ENCODE data around the gene CCDC188. TPM values are rescaled to one million over a fixed set of nuclear protein-coding genes. Genes with fewer than 3 reads are reported as not detected.

The CCDC188 gene
- total RNA-seq, 1 experiment from 2014 or later, result not detected

DNA sequence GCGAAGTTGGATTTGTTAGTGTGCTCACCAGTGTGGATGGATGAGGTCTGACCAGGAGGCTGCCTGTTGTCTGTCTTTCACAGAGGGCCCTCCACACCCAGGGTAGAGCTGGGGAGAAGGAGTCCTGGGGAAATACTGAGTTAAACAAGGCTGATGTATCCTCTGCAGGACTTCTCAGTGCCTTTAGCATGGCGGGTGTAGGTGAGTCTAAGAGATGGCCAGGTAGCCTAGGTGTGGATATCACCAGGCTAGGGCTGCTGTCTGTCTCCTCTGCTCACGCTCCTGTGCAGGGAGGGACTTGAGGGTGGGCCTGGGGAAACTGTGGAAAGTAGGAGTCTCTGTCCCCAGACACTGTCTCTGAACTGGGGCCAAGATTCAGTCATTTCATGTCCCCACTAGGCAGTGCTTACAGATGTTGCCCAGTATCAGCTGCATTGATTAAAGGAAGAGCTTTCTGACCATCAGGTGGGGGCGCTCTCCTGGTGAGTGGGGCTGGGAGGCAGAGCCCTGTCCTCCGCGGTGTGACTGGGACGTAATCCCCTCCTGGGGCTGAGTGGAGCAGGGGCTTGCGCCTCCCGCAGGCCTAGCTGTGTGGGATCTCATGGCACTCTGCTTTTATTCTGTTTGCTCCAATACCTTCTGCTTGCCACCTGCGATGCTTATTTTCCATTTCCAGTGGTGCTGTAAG, 35.5 kb upstream of the CCDC188 start:
- in situ Hi-C loops (cut with HindIII; ENCODE audit: low sequenced_read_pairs), result no loop called here
- no peak for DNase-seq (ENCODE audit: low spot score)

- in situ Hi-C loops (cut with HindIII; ENCODE audit: low sequenced_read_pairs), result no loop called here
- DNase-seq (ENCODE audit: low spot score), result no peak
These were observed 34.9 kb upstream of the CCDC188 start for GRCh38 chr22:20185750-20186149.

DNA sequence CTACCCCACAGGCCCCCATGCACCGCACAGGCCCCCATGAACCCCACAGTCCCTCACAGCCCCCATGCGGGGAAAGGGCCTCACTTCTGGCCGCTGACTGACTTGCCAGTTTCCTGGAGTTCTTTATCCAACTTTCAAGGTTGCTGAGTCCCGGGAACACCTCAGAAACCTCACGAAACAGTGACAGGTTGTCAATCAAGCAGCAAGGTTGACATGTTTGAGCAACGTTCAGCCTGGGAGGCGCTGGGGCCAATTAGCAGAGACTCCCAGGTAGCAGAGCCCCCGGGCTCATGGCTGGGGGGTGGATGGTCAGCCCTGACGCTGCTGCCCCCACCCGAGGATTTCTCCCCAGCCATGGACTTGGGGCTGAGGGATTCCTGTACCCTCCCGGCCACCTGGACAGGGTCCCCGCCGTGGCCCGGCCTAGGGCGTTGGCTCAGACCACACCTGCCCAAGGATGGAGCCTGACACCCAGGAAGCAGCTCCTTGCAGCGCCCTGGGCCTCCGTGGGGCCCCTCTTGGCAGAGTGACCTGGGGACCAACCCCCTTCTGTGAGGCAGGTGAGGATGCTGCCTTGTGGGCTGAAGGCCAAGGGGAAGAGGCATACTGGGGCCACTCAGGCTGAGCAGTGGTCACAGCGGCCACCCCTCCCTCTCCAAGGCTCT, 33.8 kb upstream of the CCDC188 start:
- no peak for DNase-seq (ENCODE audit: low spot score)
- in situ Hi-C loops (cut with HindIII; ENCODE audit: low sequenced_read_pairs), result no loop called here

- DNase-seq (ENCODE audit: low spot score), result no peak
- in situ Hi-C loops (cut with HindIII; ENCODE audit: low sequenced_read_pairs), result no loop called here
These were observed 33.0 kb upstream of the CCDC188 start for GRCh38 chr22:20183823-20184222.

DNA sequence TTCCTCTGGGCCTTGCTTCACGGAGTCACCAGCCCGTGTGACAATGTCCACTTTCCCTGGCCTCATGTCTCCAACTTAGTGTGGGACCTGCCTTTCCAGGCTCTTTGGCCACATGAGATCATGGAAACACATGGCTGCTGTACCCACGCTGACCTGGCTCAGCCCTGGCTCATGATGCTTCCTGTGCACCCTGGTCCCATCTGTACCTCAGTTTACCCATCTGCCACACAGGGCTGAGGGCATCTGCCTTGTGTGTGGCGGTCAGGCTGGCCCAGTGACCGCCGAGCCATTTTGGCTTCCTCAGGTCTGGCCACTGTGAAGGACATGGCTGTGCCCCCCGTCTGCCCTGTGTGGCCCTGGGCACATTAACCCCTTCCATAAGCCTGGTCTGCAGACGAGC, 32.2 kb upstream of the CCDC188 start:
- no peak for DNase-seq (ENCODE audit: low spot score)
- in situ Hi-C loops (cut with HindIII; ENCODE audit: low sequenced_read_pairs), result no loop called here

GRCh38 chr22:20182365-20182764, 31.5 kb upstream of the CCDC188 start:
- DNase-seq (ENCODE audit: low spot score), result no peak
- in situ Hi-C loops (cut with HindIII; ENCODE audit: low sequenced_read_pairs), result no loop called here

GRCh38 chr22:20181884-20182236, 31.0 kb upstream of the CCDC188 start:
- in situ Hi-C loops (cut with HindIII; ENCODE audit: low sequenced_read_pairs), result no loop called here
- DNase-seq (ENCODE audit: low spot score), result no peak

DNA sequence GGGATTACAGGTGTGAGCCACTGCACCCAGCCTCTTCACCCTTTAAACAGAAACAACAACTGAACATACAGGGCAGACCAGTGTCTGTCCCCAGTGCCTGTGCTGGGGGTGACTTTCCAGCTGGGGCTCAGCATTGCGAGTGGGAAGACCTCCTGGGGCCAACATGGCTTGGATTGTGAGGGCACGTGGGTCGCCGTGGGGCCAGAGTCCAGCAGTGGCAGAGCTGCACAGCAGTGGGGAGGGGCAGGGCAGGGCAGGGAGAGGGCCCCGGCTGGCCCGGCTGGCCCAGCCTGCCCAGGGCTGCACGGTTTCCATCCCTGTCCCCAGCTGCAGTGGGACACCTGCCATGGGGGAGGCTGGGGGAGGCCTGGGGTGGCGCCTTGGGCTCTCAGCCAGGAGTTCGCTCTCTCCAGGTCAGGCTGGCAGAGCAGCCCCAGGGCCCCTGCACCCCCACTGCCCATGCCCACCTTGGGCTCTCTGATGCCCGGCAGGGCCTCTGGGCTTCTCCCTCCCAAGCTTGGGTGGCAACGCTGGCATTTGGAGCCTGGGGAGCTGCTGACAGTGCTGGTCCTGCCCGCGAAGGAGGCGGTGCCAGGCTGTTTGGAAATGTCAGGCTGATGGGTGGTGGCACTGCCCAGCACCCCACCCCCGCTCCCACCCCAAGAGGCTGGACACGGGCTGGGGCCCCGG, 30.5 kb upstream of the CCDC188 start:
- DNase-seq (ENCODE audit: low spot score), result no peak
- in situ Hi-C loops (cut with HindIII; ENCODE audit: low sequenced_read_pairs), result no loop called here

DNA sequence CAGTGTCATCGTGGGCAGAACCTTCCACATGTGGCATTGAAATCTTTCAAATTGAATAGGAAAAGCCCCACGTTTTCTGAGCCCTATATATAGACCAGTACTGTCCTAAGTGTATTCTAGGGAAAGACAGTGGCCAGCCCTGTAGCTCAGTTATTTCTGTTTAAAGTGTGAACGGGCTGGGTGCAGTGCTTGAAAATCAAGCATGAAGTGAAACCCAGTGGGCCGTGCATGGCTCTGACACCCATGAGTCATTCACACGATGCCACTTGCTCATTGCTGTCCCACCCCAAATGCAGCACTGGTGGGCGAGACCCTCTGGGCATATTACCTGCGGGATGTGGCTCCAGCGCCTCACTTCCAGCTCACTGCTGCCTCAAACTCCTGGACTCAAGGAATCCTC, 29.8 kb upstream of the CCDC188 start:
- in situ Hi-C loops (cut with HindIII; ENCODE audit: low sequenced_read_pairs), result no loop called here
- DNase-seq (ENCODE audit: low spot score), result no peak

- in situ Hi-C loops (cut with HindIII; ENCODE audit: low sequenced_read_pairs), result no loop called here
- DNase-seq (ENCODE audit: low spot score), result no peak
These were observed 29.4 kb upstream of the CCDC188 start for GRCh38 chr22:20180245-20180630.

- DNase-seq (ENCODE audit: low spot score), result no peak
- in situ Hi-C loops (cut with HindIII; ENCODE audit: low sequenced_read_pairs), result no loop called here
These were observed 28.8 kb upstream of the CCDC188 start for GRCh38 chr22:20179455-20180244.

DNA sequence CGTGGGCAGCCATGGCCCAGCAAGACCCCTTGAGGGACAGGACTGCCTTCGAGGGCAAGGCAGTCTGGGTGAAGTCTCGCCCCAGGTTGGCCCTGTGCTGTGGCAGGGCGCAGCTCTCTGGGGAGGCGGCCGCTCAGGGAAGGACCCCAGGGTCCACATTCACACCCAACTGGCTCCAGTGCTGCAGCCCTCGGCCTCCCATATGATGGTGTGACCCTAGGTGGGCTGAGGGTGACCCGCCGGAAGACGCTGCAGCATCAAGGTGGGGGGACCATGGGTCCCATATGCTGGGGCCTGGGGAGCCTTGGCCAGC, 28.0 kb upstream of the CCDC188 start:
- in situ Hi-C loops (cut with HindIII; ENCODE audit: low sequenced_read_pairs), result no loop called here
- DNase-seq (ENCODE audit: low spot score), result no peak

GRCh38 chr22:20178075-20178914, 27.4 kb upstream of the CCDC188 start:
- in situ Hi-C loops (cut with HindIII; ENCODE audit: low sequenced_read_pairs), result no loop called here
- DNase-seq (ENCODE audit: low spot score), result no peak

DNA sequence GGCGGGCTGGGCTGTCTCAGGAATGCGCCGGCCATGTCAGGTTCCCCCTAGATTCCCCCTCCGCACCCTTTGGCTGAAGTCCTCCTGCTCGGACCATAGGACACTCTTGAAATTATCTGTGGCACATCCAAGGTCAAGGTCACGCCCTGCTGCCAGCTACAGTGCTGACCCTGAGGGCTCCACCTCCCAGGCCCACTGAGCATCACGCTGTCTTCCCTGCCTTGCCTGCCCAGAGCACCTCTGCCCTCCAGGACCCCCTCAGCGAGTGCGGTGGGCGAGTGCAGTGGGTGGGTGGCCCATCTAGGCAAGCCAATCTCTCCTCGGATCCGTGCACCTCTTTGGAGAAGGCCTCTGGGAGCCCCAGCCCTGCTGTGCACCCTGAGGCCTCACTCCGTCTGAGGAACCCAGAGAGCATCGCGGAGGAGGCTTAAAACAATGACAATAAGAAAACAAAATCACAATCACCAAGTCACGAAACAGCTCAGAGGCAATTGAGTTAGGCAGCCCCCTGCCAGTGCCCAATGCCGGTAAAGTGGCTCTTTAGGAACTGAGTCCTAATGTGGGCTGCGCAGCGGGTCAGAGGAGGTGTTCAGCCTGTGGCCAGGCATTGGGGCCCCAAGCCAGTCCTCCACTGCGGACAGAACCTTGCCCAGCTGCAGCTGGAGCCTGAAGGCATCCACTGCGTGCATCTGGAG, 26.5 kb upstream of the CCDC188 start:
- in situ Hi-C loops (cut with HindIII; ENCODE audit: low sequenced_read_pairs), result no loop called here
- DNase-seq (ENCODE audit: low spot score), result no peak

GRCh38 chr22:20176421-20177085, 25.7 kb upstream of the CCDC188 start:
- in situ Hi-C loops (cut with HindIII; ENCODE audit: low sequenced_read_pairs), result no loop called here
- DNase-seq (ENCODE audit: low spot score), result no peak

- in situ Hi-C loops (cut with HindIII; ENCODE audit: low sequenced_read_pairs), result no loop called here
- DNase-seq (ENCODE audit: low spot score), result no peak
These were observed 24.7 kb upstream of the CCDC188 start for GRCh38 chr22:20175597-20175900.

GRCh38 chr22:20174785-20175596, 24.1 kb upstream of the CCDC188 start:
- DNase-seq (ENCODE audit: low spot score), result no peak
- in situ Hi-C loops (cut with HindIII; ENCODE audit: low sequenced_read_pairs), result no loop called here

- DNase-seq (ENCODE audit: low spot score), result no peak
- in situ Hi-C loops (cut with HindIII; ENCODE audit: low sequenced_read_pairs), result no loop called here
These were observed 22.9 kb upstream of the CCDC188 start for GRCh38 chr22:20173772-20174171.

All from G401 (cell line).